IMR-90 (cell line): ENCODE data around the gene VPS50. TPM values are rescaled to one million over a fixed set of nuclear protein-coding genes. Genes with fewer than 3 reads are reported as not detected.

Experiments
- ATAC-seq: fragments of 200-7000 bp; cut with Tn5 transposase; 2 replicates; pipeline ENCODE4 v1.9.1; 2020; ENCODE audit warnings: low read depth, mild to moderate bottlenecking, moderate library complexity
- BruUV-seq: library from RNA; stranded (reverse); fragments of 400-500 nt; replicated peaks from 2 replicates; lab custom pipeline; 2021; lab: Mats Ljungman, UMichigan
- CTCF ChIA-PET: fragments of 300-600 bp; formaldehyde crosslinking; extraction: SDS; loops from one replicate; lab custom pipeline; 2021; ENCODE audit warnings: antibody characterized with exemption; lab: Yijun Ruan, JAX
- POLR2A ChIA-PET: fragments of 300-600 bp; sonication (Branson Sonifier 250); formaldehyde crosslinking; loops from one replicate; lab custom pipeline; 2022; ENCODE audit warnings: antibody characterized with exemption; ENCODE audit not compliant: unreplicated experiment; lab: Charles Lee
- DNase-seq: peaks from one replicate; pipeline ENCODE4 v3.0.0; 2013
- H2AFZ ChIP-seq: replicated peaks from 2 replicates; pipeline ENCODE3; 2013; ENCODE audit warnings: low read length, mild to moderate bottlenecking; ENCODE audit not compliant: poor library complexity
- H2AK5ac ChIP-seq: 2 replicates; pipeline ENCODE4 v1.6.1; 2013; ENCODE audit warnings: low read depth, low read length, inconsistent platforms
- H2AK9ac ChIP-seq: replicated peaks from 2 replicates; pipeline ENCODE3; 2013; ENCODE audit warnings: mild to moderate bottlenecking, low read depth, low read length, moderate library complexity; ENCODE audit not compliant: poor library complexity
- H2BK120ac ChIP-seq: 2 replicates; pipeline ENCODE4 v1.6.1; 2013; ENCODE audit warnings: low read depth, low read length, inconsistent platforms
- H2BK15ac ChIP-seq: 3 replicates; pipeline ENCODE4 v1.6.1; 2013; ENCODE audit warnings: low read depth, low read length, inconsistent platforms
- H2BK20ac ChIP-seq: 2 replicates; pipeline ENCODE4 v1.6.1; 2013; ENCODE audit warnings: low read depth, mild to moderate bottlenecking, inconsistent platforms, low read length, moderate library complexity
- H2BK5ac ChIP-seq: 2 replicates; pipeline ENCODE4 v1.6.1; 2013; ENCODE audit warnings: mild to moderate bottlenecking, low read depth, low read length, inconsistent platforms; ENCODE audit not compliant: poor library complexity, severe bottlenecking
- H3K14ac ChIP-seq: replicated peaks from 2 replicates; pipeline ENCODE4 v1.6.1; 2013; ENCODE audit warnings: low read depth, low read length, inconsistent platforms
- H3K18ac ChIP-seq: 2 replicates; pipeline ENCODE4 v1.6.1; 2013; ENCODE audit warnings: low read depth, low read length, control low read depth
- H3K23ac ChIP-seq: 2 replicates; pipeline ENCODE4 v1.6.1; 2013; ENCODE audit warnings: low read depth, low read length, inconsistent platforms
- H3K27ac ChIP-seq: 2 replicates; pipeline ENCODE4 v1.5.1; 2013; ENCODE audit warnings: mild to moderate bottlenecking, control low read depth, low read length; ENCODE audit not compliant: insufficient read depth
- H3K27me3 ChIP-seq: 2 replicates; pipeline ENCODE4 v1.6.1; 2013; ENCODE audit warnings: low read length; ENCODE audit not compliant: control insufficient read depth, insufficient read depth
- H3K36me3 ChIP-seq: 2 replicates; pipeline ENCODE4 v1.6.1; 2013; ENCODE audit warnings: low read length, mixed read lengths; ENCODE audit not compliant: control insufficient read depth, insufficient read depth
- H3K4ac ChIP-seq: 2 replicates; pipeline ENCODE4 v1.6.1; 2013; ENCODE audit warnings: low read depth, low read length, inconsistent platforms
- H3K4me1 ChIP-seq: 2 replicates; pipeline ENCODE4 v1.6.1; 2013; ENCODE audit warnings: low read length, mixed read lengths; ENCODE audit not compliant: control insufficient read depth, insufficient read depth
- H3K4me2 ChIP-seq: 2 replicates; pipeline ENCODE4 v1.6.1; 2013; ENCODE audit warnings: low read depth, mild to moderate bottlenecking, control low read depth, low read length, moderate library complexity
- H3K4me3 ChIP-seq: 2 replicates; pipeline ENCODE4 v1.5.1; 2013; ENCODE audit warnings: low read depth, mild to moderate bottlenecking, control low read depth, low read length, moderate library complexity; ENCODE audit not compliant: insufficient read depth
- H3K56ac ChIP-seq: 2 replicates; pipeline ENCODE4 v1.6.1; 2013; ENCODE audit warnings: low read length, inconsistent platforms; ENCODE audit not compliant: insufficient read depth; ENCODE audit errors: extremely low read depth
- H3K79me1 ChIP-seq, 2 experiments: 2 replicates each; pipeline ENCODE4 v1.6.1; 2013; ENCODE audit warnings: low read length in 2 of 2, inconsistent platforms in 1 of 2, low read depth in 1 of 2
- H3K9ac ChIP-seq: 2 replicates; pipeline ENCODE4 v1.6.1; 2013; ENCODE audit warnings: low read depth, low read length, control low read depth
- H3K9me1 ChIP-seq: 2 replicates; pipeline ENCODE4 v1.6.1; 2013; ENCODE audit warnings: low read length, inconsistent platforms; ENCODE audit not compliant: insufficient read depth
- H3K9me3 ChIP-seq: 2 replicates; pipeline ENCODE4 v1.6.1; 2013; ENCODE audit warnings: low read length; ENCODE audit not compliant: control insufficient read depth, insufficient read depth
- H4K20me1 ChIP-seq: 2 replicates; pipeline ENCODE4 v1.6.1; 2013; ENCODE audit warnings: low read length, inconsistent platforms; ENCODE audit not compliant: insufficient read depth
- H4K5ac ChIP-seq: 2 replicates; pipeline ENCODE4 v1.6.1; 2013; ENCODE audit warnings: mild to moderate bottlenecking, low read depth, low read length, control low read depth
- H4K8ac ChIP-seq, 2 experiments: 2 replicates each; pipeline ENCODE4 v1.6.1; 2013; ENCODE audit warnings: low read depth in 2 of 2, low read length in 2 of 2, control low read depth in 1 of 2, inconsistent platforms in 1 of 2
- H4K91ac ChIP-seq: 2 replicates; pipeline ENCODE4 v1.6.1; 2013; ENCODE audit warnings: low read depth, low read length, inconsistent platforms; ENCODE audit not compliant: insufficient read depth
- BHLHE40 ChIP-seq: fragments of 150-350 bp; IDR thresholded peaks from 2 replicates; pipeline ENCODE4 v1.6.1; 2016; ENCODE audit warnings: mild to moderate bottlenecking, low read depth, low read length
- CEBPB ChIP-seq: IDR thresholded peaks from 2 replicates; pipeline ENCODE4 v1.6.1; 2012; ENCODE audit warnings: low read depth, low read length, improper control_type of control experiment
- CHD1 ChIP-seq: IDR thresholded peaks from 2 replicates; pipeline ENCODE4 v1.6.1; 2012; ENCODE audit warnings: low read depth, low read length, improper control_type of control experiment
- CTCF ChIP-seq: conservative IDR thresholded peaks from 2 replicates; pipeline ENCODE4 v1.5.1; 2012; ENCODE audit warnings: mild to moderate bottlenecking, low read depth, low read length, improper control_type of control experiment
- ELK1 ChIP-seq: fragments of 150-350 bp; IDR thresholded peaks from 2 replicates; pipeline ENCODE4 v1.6.1; 2016; ENCODE audit warnings: low read depth, mild to moderate bottlenecking, low read length, moderate library complexity, borderline replicate concordance
- FOS ChIP-seq: fragments of 150-350 bp; IDR thresholded peaks from 2 replicates; pipeline ENCODE4 v1.6.1; 2016; ENCODE audit warnings: low read depth, low read length
- MAFK ChIP-seq: IDR thresholded peaks from 2 replicates; pipeline ENCODE4 v1.6.1; 2012; ENCODE audit warnings: low read depth, low read length, improper control_type of control experiment
- MAZ ChIP-seq: IDR thresholded peaks from 2 replicates; pipeline ENCODE4 v1.6.1; 2012; ENCODE audit warnings: low read depth, mild to moderate bottlenecking, low read length, improper control_type of control experiment, moderate library complexity, borderline replicate concordance
- MXI1 ChIP-seq: IDR thresholded peaks from 2 replicates; pipeline ENCODE4 v1.6.1; 2012; ENCODE audit warnings: low read depth, mild to moderate bottlenecking, low read length, moderate library complexity, borderline replicate concordance
- NFE2L2 ChIP-seq: fragments of 150-350 bp; IDR thresholded peaks from 2 replicates; pipeline ENCODE4 v1.6.1; 2016; ENCODE audit warnings: low read depth, mild to moderate bottlenecking, low read length
- POLR2A ChIP-seq: IDR thresholded peaks from 2 replicates; pipeline ENCODE4 v1.6.1; 2012; ENCODE audit warnings: mild to moderate bottlenecking, low read depth, low read length
- RAD21 ChIP-seq: IDR thresholded peaks from 2 replicates; pipeline ENCODE4 v1.6.1; 2012; ENCODE audit warnings: low read length, improper control_type of control experiment
- RCOR1 ChIP-seq: IDR thresholded peaks from 2 replicates; pipeline ENCODE4 v1.6.1; 2012; ENCODE audit warnings: mild to moderate bottlenecking, low read length, improper control_type of control experiment; ENCODE audit not compliant: insufficient replicate concordance
- RFX5 ChIP-seq: IDR thresholded peaks from 2 replicates; pipeline ENCODE4 v1.8.0; 2012; ENCODE audit warnings: low read depth, mild to moderate bottlenecking, low read length, moderate library complexity
- SMC3 ChIP-seq: fragments of 150-350 bp; IDR thresholded peaks from 2 replicates; pipeline ENCODE4 v1.6.1; 2016; ENCODE audit warnings: low read depth, mild to moderate bottlenecking, antibody characterized with exemption, low read length, moderate library complexity
- WGBS, 2 experiments: methylation state at CpG; one replicate each; pipeline versions ENCODE4 v1.1.5 to v1.1.7; 2013; ENCODE audit warnings: missing lambda C conversion rate in 2 of 2; ENCODE audit not compliant: insufficient read length in 1 of 2; ENCODE audit errors: extremely low coverage in 2 of 2; 5-methylcytosine and 5-hydroxymethylcytosine counted together
- dilution Hi-C: fragments of 300-500 bp; cut with HindIII; formaldehyde crosslinking; loops from one replicate; pipeline ENCODE4 v1.14.3; 2018; ENCODE audit warnings: low sequenced_read_pairs; ENCODE audit not compliant: unreplicated experiment
- in situ Hi-C: fragments of 300-500 bp; cut with MboI; formaldehyde crosslinking; loops from 3 replicates; pipeline ENCODE4 v1.14.3; 2019; ENCODE audit warnings: low sequenced_read_pairs, inconsistent platforms, mixed read lengths
- intact Hi-C: fragments of 100-400 bp; cut with micrococcal nuclease; formaldehyde crosslinking; loops from 2 replicates; pipeline ENCODE4 v1.10.0; 2022
- polyA plus RNA-seq, 3 experiments: library from polyadenylated mRNA; depleted of rRNA; stranded (reverse); fragments of >200 nt; gene quantifications; 2 replicates each; pipeline ENCODE4 v1.2.3, GENCODE V29; 2012; ENCODE audit warnings: low replicate concordance in 1 of 3
- total RNA-seq: library from RNA; depleted of rRNA; stranded (reverse); fragments of >200 nt; gene quantifications from 2 replicates; pipeline ENCODE4 v1.2.3, GENCODE V29; 2012
- TF ChIP-seq, protein P1 (sequence below): fragments of 150-350 bp; IDR thresholded peaks from 2 replicates; pipeline ENCODE4 v1.6.1; 2017; ENCODE audit warnings: mild to moderate bottlenecking, antibody characterized with exemption, low read length, low read depth

The VPS50 gene
- total and polyA plus RNA-seq, 2 of the 4 experiments (the other 2 are of a cell fraction) = 7.1 to 22.0 TPM

- H3K4me2 ChIP-seq = no peak overlapping the region
- intact Hi-C loops = loop anchor here (5.0 kb wide), 1 partner anchor 42 kb away; no protein-coding TSS in a partner anchor
- no peak overlapping the region for H2BK5ac ChIP-seq
- no peak overlapping the region for H3K23ac ChIP-seq
- H4K20me1 ChIP-seq = no peaks in the 10 kb centered on the region
- dilution Hi-C loops = no loop called here
- H3K27ac ChIP-seq = no peak overlapping the region
- H4K8ac ChIP-seq = no peak overlapping the region
- in situ Hi-C loops = loop anchor here (5.0 kb wide), 1 partner anchor 92 kb away; no protein-coding TSS in a partner anchor
- no peak overlapping the region for H3K4me3 ChIP-seq
- no peaks in the 10 kb centered on the region for H3K9me1 ChIP-seq
- no peak for ATAC-seq
- no TSS peak for BruUV-seq
- H4K91ac ChIP-seq = no peak overlapping the region
- no peak overlapping the region for H3K4ac ChIP-seq
- H3K4me1 ChIP-seq = no peaks in the 10 kb centered on the region
- H4K5ac ChIP-seq = no peak overlapping the region
- no peak overlapping the region for H3K18ac ChIP-seq
- no peak overlapping the region for H2AK5ac ChIP-seq
- WGBS, 2 experiments = no CpG with 5 or more reads among the region's 2 CpGs
- no peaks in the 10 kb centered on the region for H3K79me1 ChIP-seq
- H2BK120ac ChIP-seq = no peak overlapping the region
- no peaks in the 10 kb centered on the region for H3K9me3 ChIP-seq
- H2BK20ac ChIP-seq = no peak overlapping the region
- TF ChIP-seq FOS (no peak), MAFK (no peak), RAD21 (no peak), CEBPB (no peak), CHD1 (no peak), NFE2L2 (no peak), BHLHE40 (no peak), MAZ (no peak), MXI1 (no peak), POLR2A (no peak), RFX5 (no peak), CTCF (no peak), SMC3 (no peak), ELK1 (no peak), RCOR1 (no peak)
- TF ChIP-seq, protein P1, sequence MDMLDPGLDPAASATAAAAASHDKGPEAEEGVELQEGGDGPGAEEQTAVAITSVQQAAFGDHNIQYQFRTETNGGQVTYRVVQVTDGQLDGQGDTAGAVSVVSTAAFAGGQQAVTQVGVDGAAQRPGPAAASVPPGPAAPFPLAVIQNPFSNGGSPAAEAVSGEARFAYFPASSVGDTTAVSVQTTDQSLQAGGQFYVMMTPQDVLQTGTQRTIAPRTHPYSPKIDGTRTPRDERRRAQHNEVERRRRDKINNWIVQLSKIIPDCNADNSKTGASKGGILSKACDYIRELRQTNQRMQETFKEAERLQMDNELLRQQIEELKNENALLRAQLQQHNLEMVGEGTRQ = no peak
- H3K36me3 ChIP-seq = no peaks in the 10 kb centered on the region
- H3K56ac ChIP-seq = no peak overlapping the region
- no peak for DNase-seq
- no peak overlapping the region for H2AK9ac ChIP-seq
- no peak overlapping the region for H3K14ac ChIP-seq
- ChIA-PET CTCF (interaction anchor here (2.0 kb wide), 1 partner anchor 15 kb away, joined by 6 read pairs; no protein-coding TSS in a partner anchor), POLR2A (no interaction called here)
- H2BK15ac ChIP-seq = no peak overlapping the region
- no peak overlapping the region for H2AFZ ChIP-seq
- no peak overlapping the region for H3K9ac ChIP-seq
- H3K27me3 ChIP-seq = no peaks in the 10 kb centered on the region
Measured at GRCh38 chr7:93359520-93360198, 127.5 kb downstream of the VPS50 start.
